ENCODE data around the gene TRIM24. TPM values are rescaled to one million over a fixed set of nuclear protein-coding genes. Genes with fewer than 3 reads are reported as not detected.

Gene TRIM24
- total and polyA plus RNA-seq, 2 of the 13 experiments (the other 11 are each of a cell fraction or from before 2014, with no cell fraction given), result 100 to 106 TPM

GRCh38 chr7:138460176-138460648 lies at the start of gene TRIM24 (continued):
- TF ChIP-seq HOXA5 (CRISPR knock-in tag; IDR thresholded peaks at IDR 0.05) (no peak), ZNF781 (CRISPR knock-in tag; IDR thresholded peaks at IDR 0.05; ENCODE audit: borderline replicate concordance, not compliant biosample characterization) (peak; percentile 40), ZNF780A (CRISPR knock-in tag; IDR thresholded peaks at IDR 0.05) (no peak), ZIK1 (CRISPR knock-in tag; IDR thresholded peaks at IDR 0.05; ENCODE audit: borderline replicate concordance, low read depth) (no peak), SRSF1 (optimal IDR thresholded peaks at IDR 0.05; ENCODE audit: low read depth, low read length) (no peak), SMYD3 (CRISPR knock-in tag; IDR thresholded peaks at IDR 0.05) (no peak), HES4 (CRISPR knock-in tag; IDR thresholded peaks at IDR 0.05; ENCODE audit: borderline replicate concordance) (peak; percentile 88), ZNF441 (CRISPR knock-in tag; IDR thresholded peaks at IDR 0.05; ENCODE audit: borderline replicate concordance) (peak; percentile 89; the same call in 1 of the 2 replicates), ZNF605 (CRISPR knock-in tag; IDR thresholded peaks at IDR 0.05) (peak; percentile 85; the same call in 1 of the 2 replicates), KLF11 (CRISPR knock-in tag; IDR thresholded peaks at IDR 0.05) (peak; percentile 61; the same call in 1 of the 2 replicates), ZBTB38 (CRISPR knock-in tag; IDR thresholded peaks at IDR 0.05) (peak; percentile 18; the same call in 1 of the 2 replicates), ZNF782 (CRISPR knock-in tag; IDR thresholded peaks at IDR 0.05; ENCODE audit: borderline replicate concordance) (peak; percentile 76; the same call in 1 of the 2 replicates), ZNF354B (CRISPR knock-in tag; IDR thresholded peaks at IDR 0.05) (no peak), HNRNPLL (IDR thresholded peaks at IDR 0.05; ENCODE audit: low read depth, low read length, poor library complexity, severe bottlenecking) (peak; percentile 64), KDM2A (CRISPR knock-in tag; IDR thresholded peaks at IDR 0.05; ENCODE audit: borderline replicate concordance, low read depth) (peak; percentile 76; the same call in 1 of the 2 replicates), JDP2 (CRISPR knock-in tag; IDR thresholded peaks at IDR 0.05; ENCODE audit: borderline replicate concordance) (no peak), POLR2G (IDR thresholded peaks at IDR 0.05; ENCODE audit: low read depth, low read length) (peak; percentile 95), WIZ (CRISPR knock-in tag; IDR thresholded peaks at IDR 0.05) (no peak), ARNT (IDR thresholded peaks at IDR 0.05) (no peak), ZNF276 (CRISPR knock-in tag; IDR thresholded peaks at IDR 0.05; ENCODE audit: low read depth) (peak; percentile 46; the same call in 1 of the 2 replicates), POLR2AphosphoS5 (IDR thresholded peaks at IDR 0.05; ENCODE audit: low read depth, low read length) (peak; percentile 80), TAF1 (CRISPR knock-in tag; IDR thresholded peaks at IDR 0.05) (peak; percentile 98), ZNF234 (CRISPR knock-in tag; conservative IDR thresholded peaks at IDR 0.05) (0 out of 2 replicates have a peak, but pooled peaks have one; percentile 73), GABPA (IDR thresholded peaks at IDR 0.05; ENCODE audit: low read depth, low read length) (peak; percentile 41), GABPA (CRISPR knock-in tag; IDR thresholded peaks at IDR 0.05; ENCODE audit: low read depth) (peak; percentile 57), NFE2 (CRISPR knock-in tag; IDR thresholded peaks at IDR 0.05) (no peak), SMAD9 (CRISPR knock-in tag; IDR thresholded peaks at IDR 0.05) (no peak), ATF1 (CRISPR knock-in tag; IDR thresholded peaks at IDR 0.05) (no peak), RELA (CRISPR knock-in tag; IDR thresholded peaks at IDR 0.05) (peak; percentile 73; the same call in 1 of the 2 replicates), FOXK1 (CRISPR knock-in tag; IDR thresholded peaks at IDR 0.05; ENCODE audit: borderline replicate concordance, low read depth) (no peak), MYPOP (CRISPR knock-in tag; IDR thresholded peaks at IDR 0.05) (no peak), ZNF740 (CRISPR knock-in tag; IDR thresholded peaks at IDR 0.05) (no peak)
